CD4-positive, alpha-beta T cell treated with Interleukin-21 for 1 hour (primary cell): ENCODE data around the gene TTC14.
A peak's percentile ranks its signal among the peaks of the same experiment; 100 is the strongest.
"Not testable (repeated sequence)": the region's sequence is repeated elsewhere in the genome, so short reads cannot be mapped to it uniquely, and the experiment has no call there.

Experiments
- DNase-seq: peaks from one replicate; pipeline ENCODE4 v3.0.0-alpha.2; 2020

The TTC14 gene, protein sequence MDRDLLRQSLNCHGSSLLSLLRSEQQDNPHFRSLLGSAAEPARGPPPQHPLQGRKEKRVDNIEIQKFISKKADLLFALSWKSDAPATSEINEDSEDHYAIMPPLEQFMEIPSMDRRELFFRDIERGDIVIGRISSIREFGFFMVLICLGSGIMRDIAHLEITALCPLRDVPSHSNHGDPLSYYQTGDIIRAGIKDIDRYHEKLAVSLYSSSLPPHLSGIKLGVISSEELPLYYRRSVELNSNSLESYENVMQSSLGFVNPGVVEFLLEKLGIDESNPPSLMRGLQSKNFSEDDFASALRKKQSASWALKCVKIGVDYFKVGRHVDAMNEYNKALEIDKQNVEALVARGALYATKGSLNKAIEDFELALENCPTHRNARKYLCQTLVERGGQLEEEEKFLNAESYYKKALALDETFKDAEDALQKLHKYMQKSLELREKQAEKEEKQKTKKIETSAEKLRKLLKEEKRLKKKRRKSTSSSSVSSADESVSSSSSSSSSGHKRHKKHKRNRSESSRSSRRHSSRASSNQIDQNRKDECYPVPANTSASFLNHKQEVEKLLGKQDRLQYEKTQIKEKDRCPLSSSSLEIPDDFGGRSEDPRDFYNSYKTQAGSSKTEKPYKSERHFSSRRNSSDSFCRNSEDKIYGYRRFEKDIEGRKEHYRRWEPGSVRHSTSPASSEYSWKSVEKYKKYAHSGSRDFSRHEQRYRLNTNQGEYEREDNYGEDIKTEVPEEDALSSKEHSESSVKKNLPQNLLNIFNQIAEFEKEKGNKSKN

DNA sequence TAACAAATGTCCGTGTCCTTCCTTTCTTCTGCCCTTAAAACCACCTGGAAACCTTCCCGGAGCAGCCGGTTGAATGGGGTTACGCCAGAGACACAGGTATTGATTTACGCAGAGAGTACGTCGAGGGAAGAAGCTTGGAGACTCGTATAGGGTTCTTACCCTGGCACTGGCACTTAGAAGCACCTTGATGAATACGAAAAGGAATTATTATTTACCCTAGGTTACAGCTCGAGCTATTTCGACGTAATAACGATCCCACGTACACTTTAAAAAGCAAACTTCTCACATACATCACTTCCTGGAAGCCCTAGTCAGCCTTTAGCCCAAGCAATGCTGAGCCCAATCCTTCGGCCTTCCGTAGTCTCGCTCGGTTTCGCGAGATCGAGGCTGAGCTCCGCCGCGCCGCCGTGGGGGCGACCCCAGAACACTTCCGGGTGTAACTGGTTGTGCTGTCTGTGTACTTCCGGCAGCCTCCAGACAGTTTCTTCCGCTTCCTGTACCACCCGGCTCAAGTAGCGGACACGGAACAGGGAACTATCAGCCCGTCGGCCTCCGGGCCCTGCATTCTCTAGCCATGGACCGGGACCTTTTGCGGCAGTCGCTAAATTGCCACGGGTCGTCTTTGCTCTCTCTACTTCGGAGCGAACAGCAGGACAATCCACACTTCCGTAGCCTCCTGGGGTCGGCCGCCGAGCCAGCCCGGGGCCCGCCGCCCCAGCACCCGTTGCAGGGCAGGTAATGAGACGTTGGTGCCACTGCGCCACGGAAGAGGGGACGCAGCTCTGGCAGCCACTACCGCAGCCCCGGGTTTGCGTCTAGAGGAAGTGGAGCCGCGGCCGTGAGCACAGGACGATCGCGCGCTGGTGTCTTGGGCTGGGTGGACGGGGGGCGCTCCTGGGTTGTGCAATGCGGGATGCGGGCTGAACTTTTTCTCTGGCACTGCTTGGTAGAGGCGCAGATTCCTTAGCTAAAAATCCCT is at the start of gene TTC14:
Gene TTC14, plus strand, starts transcription at position 476 of the 979 bp plus-strand sequence. Its CDS starts 99 bp downstream, at position 575.
- DNase-seq: peak; percentile 96

DNA sequence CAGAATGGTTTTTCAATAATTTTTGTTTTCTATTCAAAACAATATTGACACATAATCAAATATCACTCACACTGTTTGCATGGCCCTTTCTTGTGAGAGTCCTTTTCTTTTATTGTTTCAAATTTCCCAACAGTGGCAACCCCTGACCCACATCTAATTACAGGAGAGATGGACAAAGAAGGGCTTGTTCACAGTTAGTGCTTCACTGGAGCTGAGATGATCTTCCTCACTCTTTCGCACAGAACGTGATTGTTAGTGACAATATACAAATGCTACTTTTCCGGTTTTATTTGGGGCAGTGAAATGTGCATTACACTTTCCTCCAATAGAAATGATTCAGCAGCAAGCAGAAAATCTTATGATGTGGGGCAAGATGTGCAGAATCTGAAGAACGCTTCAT is 38.6 kb upstream of the TTC14 start:
- no peak for DNase-seq

DNA sequence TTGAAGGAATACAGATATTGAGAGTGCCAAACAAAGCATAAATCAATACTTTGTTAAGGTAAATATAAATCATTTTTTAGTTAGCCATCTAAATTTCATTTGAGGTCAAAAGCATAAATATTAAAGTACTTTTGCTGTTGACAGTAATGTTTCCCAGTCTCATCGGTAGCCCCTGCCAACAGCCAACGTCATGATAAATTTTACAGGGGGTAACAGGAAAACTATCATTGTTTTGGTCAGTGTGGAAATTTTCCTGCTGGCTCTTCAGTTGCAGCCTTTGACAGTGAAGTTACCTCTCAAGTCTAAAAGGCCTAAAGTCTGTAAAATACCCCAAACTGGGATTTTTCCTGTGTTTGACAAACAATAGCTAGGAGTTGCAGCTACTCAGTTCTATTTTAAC is 37.3 kb upstream of the TTC14 start:
- DNase-seq: no peak

DNA sequence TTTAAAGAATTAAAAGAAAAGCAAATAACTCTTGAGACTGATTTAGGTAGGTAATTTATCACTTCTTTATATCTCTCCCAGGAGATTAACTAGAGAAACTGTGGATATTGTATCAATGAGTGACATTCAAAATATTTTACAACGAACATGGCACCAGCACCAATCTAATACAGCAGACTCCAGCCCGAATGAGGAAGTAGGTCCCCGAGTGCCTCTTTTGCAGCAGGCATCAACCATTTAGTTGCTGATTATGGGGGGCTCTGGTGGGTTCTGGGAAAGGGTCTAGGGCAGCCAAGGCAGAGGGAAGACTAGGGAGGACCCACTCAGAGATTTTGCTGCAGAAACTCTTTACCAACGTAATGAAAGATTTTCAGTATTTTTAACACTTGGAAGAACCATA is 31.7 kb upstream of the TTC14 start:
- DNase-seq: no peak

DNA sequence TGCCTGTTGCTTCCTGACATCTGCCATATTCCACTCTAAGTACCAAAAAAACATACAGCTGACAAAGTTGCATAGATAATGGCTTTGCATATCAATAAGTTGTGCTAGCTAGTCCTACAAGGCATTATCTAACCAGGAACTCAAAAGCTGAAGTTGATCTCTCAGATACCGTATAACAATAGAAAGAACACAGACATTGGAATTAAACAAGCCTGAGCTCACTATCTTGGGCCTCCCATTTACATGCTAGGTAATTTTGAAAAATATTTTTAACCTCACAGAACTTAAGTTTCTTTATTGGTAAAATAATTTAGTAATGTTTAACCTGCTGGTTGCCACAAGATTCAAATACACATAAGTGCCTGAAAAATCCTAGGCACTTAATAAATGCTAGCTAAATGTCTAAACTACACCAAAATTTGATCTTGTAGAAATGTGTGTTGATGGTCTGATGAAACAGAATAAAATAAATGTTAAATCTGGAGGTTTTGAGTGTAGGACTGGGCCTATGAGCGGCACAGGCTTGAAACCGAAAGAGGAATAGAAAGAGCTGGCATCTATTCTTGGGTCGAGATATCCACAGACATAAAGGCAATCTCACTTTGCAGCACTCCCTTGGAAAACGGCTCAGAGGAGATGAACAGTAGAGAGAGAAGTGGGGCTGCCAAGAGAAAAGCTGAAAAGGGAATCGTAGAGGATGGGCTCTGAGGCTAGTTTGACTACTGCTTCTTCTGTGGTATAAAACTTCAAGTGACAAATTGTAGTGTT is 29.9 kb upstream of the TTC14 start:
- no peak for DNase-seq

DNA sequence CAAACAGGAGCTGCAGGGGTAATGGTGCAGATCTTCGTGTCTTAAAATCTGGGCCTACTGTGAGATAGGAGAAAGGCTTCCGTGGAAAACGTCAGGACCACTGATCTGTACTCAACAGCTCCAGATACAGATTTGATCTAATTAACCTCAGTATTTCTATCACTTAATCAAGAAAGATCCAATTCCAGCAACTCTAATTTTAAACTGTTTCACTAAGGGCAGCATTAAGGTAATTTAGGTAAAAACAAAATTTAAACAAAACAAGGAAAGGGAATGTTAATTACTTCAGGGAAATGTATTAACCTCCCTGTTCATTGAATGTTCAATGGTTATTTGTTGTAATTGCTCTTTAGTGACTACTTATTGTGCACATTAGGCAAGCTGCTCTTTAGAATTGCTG is 26.4 kb upstream of the TTC14 start:
- DNase-seq: no peak

DNA sequence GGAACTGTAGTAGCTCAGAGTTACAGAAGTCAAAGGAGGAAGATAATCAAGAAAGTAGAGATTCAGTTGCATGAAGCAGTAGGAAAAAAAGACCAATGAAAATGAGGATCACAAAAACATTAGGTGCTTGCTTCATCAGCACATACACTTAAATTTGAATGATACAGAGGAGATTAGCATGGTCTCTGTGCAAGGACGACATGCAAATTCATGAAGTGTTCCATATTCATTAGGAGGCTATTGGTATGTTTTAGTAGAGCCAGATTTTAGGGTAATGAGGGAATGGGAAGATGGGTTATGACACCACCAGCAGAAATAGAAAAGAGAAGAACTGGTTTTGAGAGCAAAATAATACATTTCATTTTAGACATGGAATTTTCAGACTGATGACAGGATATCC is 21.0 kb upstream of the TTC14 start:
- no peak for DNase-seq

DNA sequence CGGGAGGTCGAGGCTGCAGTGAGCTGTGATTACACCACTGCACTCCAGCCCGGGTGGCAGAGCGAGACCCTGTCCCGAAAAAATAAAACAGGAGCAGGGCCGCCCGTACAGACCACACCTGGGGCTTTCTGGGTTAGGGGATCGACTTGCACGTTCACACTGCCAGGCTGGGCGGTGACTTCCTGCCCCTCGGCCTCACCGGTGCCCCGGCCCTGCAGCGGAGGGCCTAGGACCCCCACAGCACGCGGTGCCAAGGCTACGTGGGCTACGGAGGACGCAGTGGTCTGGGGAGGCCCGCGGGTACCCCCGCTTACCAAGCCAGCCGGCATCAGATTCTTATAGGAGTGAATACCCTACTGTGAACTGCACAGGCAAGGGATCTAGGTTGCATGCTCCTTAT is 11.6 kb upstream of the TTC14 start:
- DNase-seq: no peak

DNA sequence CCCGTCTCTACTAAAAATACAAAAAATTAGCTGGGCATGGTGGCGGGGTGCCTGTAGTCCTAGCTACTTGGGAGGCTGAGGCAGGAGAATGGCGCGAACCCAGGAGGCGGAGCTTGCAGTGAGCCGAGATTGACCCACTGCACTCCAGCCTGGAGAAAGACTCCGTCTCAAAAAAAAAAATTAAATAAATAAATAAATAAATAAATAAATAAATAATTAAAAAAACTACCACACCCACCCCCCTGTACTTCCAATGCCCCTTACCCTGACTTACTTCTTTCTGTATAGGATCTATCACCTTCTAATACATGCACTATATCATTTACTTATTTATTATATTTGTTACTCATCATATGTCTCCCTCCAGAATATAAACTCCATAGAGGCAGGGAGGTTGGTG is 8.3 kb upstream of the TTC14 start:
- not testable (repeated sequence) for DNase-seq

DNA sequence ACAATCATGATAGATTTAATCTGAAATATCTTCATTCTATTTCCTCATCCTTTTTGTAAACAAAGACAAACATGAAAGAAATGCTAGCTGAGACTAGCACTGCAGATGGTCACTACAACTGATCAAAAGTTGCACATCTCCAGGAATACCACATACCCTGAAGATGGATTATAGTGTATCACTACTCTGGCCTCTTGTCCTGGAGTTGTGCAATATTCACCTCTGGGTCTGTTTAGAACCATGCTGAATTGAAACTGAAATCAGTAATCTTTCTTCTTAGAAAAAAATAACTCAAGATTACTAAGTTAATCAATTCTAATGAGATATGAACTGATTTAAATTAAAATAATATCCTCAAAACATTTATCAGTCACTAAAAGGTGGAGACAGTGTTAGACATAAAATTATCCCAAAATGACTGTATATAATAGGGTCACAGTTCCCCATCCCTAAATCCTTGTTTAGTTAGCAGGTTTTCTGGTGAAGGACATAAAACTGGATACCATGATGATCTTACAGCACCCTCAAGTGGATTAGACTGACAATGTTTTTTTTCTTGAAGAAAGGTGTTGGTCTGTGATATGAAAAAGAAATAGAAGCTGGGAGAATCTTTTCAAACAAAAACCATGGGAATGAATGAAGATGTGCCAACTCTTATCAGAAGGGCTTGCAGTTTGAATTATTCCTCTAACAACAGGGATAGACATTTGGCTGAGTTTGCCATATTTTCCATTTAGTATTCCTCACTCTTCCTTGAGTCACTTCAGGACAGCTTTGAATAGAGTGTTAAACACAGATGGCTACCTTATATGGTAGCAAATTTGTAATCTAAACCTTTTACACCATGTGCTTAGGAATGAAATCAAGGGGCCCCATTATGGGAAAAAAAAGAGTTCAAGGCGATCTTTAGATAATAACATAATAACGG is 7.1 kb upstream of the TTC14 start:
- no peak for DNase-seq

DNA sequence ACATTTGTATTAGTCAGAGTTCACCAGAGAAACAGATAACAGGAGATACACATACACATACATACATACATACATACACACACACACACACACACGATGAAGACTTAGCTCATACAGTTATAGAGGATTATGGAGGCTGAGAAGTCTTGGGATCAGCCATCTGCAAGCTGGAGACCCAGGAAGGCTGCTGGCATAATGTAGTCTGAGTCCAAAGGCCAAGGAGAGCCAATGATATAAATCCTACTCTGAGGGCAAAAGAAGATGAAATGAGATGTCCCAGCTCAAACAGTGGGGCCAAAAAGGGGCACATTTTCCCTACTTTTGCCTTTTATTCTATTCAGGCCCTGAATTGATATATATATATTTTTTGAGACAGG is 6.4 kb upstream of the TTC14 start:
- DNase-seq: no peak

DNA sequence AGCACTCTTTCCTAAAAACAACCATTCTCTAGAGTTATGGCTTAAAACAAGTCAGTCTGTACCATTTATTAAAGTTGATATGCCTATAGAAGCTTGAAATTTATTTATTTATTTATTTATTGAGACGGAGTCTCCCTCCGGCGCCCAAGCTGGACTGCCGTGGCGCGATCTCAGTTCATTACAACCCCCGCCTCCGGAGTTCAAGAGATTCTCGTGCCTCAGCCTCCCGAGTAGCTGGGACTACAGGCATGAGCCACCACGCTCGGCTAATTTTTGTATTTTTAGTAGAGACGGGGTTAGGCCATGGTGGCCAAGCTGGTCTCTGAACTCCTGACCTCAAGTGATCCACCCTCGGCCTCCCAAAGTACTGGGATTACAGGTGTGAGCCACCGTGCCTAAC is 1.5 kb upstream of the TTC14 start:
- DNase-seq: no peak

DNA sequence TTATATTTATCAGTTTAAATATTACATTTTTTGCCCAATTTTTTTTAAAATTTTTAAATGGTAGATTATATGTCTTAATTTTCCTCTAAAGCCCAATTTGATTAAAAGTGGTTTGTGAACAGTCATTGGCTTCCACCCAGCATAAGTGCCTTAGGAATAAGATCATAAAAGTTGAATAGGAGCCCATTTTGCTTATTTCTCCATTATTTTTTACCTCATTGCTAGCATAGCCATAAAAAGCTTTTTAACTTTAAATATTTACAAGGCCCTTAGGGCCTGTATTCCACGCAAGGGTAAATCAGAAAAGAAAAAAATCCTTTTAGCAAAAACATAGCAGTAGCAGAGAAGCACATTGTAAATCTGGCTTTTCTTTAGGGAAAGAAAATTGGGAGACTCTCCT is 9.0 kb downstream of the TTC14 start:
- DNase-seq: no peak

DNA sequence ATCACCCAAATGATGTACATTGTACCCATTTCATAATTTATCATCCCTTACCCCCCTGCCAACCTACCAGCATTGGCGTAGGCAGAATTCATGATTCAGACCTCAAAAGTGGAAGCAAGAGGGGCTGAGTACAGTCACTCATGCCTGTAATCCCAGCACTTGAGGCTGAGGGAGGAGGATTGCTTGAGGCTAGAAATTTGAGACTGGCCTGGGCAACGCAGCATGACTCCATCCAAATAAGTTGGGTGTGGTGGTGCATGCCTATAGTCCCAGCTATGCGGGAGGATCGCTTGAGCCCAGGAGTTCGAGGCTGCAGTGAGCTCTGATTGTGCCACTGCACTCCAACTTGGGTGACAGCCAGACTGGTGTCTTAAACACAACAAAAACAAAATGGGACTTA is 10.4 kb downstream of the TTC14 start:
- no peak for DNase-seq

DNA sequence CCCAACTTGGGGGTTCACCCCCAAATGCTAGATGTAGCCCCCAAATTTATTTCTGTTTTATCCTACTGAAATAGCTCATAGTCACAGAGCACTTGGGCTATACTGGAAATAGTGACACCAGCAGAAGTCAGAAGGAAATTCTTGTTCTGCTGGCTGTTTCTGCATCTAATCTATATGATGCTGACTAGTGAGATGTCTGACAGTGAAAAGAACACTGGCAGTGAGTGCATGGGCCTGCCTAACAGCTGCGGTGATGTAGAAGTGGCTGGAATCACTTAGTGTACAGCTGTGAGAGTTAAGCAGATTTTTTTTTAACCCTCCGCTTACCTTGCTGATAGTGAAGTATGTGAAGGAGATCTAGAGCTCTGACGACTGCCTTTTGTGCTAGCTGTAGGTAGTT is 14.0 kb downstream of the TTC14 start:
- no peak for DNase-seq

DNA sequence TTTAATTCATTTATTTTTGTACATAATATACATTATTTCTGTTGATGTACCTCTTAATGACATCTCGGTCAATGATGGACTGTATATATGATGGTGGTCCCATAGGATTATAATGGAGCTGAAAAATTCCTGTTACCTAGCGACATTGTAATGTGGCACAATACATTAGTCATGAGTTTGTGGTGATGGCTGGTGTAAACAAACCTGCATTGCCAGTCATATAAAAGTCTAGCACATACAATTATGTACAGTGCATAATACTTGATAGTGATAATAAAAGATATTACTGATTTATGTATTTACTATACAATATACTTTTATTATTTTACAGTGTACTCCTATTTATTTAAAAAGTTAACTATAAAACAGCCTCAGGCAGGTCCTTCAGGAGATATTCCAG is 15.1 kb downstream of the TTC14 start:
- no peak for DNase-seq

DNA sequence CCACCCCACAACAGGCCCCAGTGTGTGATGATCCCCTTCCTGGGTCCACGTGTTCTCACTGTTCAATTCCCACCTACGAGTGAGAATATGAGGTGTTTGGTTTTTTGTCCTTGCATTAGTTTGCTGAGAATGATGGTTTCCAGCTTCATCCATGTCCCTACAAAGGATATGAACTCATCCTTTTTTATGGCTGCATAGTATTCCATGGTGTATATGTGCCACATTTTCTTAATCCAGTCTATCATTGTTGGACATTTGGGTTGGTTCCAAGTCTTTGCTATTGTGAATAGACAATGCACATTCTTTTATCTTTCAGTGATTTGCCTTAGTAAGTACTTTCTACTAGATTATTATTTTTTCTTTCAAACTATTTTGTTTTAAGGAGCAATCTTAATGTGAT is 16.6 kb downstream of the TTC14 start:
- not testable (repeated sequence) for DNase-seq

DNA sequence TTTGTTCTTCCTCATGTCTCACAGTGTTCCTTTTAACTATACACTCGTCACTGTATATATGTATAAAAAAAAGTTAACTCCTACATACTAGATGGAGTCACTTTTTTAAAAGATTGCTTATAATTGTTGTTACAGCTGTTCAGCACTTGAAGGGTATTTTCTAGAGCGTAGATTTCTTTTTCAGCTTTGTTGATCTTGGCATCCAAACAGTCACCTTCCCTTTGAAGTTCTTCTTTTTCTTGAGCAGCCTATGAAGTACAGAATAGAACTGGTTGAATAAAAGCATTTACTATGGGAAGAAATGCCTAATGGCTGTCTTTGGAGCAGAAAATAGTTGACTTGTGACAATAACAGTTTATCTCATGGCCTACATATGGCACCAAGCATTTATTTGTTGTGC is 17.8 kb downstream of the TTC14 start:
- no peak for DNase-seq

DNA sequence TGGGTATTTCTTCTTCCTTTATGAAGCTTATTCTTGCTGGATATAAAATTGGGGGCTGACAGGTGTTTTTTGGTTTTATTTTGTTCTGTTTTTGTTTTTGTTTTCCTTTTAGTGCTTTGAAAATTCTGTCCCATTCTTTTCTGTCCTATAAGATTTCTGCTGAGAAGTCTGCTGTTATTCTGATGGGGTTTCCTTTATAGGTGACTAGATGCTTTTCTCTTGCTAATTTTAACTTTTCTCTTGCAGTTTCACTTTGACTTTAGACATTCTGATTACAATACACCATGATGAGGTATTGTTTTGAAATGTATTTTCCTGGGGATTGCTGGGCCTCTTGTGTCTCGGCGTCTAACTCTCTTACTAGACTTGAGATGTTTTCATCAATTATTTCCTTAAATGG is 22.8 kb downstream of the TTC14 start:
- DNase-seq: no peak

DNA sequence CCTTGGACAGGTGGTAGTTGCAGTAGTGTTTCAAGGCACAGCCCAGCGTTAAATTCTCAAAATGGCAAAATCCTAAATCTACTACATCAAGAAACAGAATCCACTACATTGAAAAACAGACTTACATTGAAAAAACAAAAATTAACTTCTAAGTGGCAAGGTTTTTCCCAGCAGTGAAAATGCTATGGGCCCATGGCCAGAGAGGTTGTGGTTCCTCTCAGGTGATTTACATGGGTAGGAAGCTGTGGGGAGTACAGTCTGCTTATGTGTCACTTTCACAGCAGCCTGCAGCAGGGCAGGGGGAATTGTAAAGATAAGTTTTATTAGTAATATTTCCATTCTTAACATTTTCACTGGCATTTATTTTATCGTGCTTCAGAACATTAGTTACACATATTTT is 24.9 kb downstream of the TTC14 start:
- no peak for DNase-seq

DNA sequence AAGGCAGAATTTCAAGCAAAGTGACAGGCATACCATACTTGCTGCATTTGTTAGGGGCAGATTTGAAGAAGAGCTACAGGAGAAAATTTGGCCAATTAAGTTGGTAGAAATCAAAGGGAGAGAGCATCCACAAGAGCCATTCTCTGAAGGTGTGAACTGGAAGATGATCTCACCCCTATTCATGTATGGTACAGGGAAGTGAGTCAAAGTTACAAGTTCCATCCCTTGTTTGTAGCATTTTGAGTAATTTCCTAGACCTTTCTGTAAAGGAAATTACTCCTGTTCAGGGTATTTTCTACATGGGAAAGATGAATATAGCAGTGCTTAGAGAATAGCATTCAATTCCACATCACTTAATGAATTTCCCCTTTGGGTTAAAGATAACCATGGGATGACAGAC is 28.4 kb downstream of the TTC14 start:
- DNase-seq: no peak
